Endothelial cell of umbilical vein (primary cell): Measurements from ENCODE around the gene MEX3D. TPM values are rescaled to one million over a fixed set of nuclear protein-coding genes. Genes with fewer than 3 reads are reported as not detected.

ENCODE experiments used
- BruUV-seq: library from RNA; stranded (reverse); fragments of 400-500 nt; replicated peaks from 2 replicates; lab custom pipeline; 2021; lab: Mats Ljungman, UMichigan
- CTCF ChIA-PET: fragments of 300-600, 350-600 bp; sonication (Branson Sonifier 250); formaldehyde crosslinking; loops from one replicate; lab custom pipeline; 2021; ENCODE audit warnings: antibody characterized with exemption, inconsistent platforms; lab: Charles Lee
- POLR2A ChIA-PET: fragments of 300-600, 350-600 bp; sonication (Branson Sonifier 250); formaldehyde crosslinking; loops from one replicate; lab custom pipeline; 2021; ENCODE audit warnings: antibody characterized with exemption, inconsistent platforms; lab: Charles Lee
- DNase-seq: peaks from one replicate; pipeline ENCODE4 v3.0.0-alpha.2; 2011; ENCODE audit warnings: low read depth, low spot score
- FAIRE-seq: peaks from 2 replicates; lab custom pipeline; 2011; peaks lifted over from hg19 to GRCh38; lab: Jason Lieb, UNC
- H2AFZ ChIP-seq: 2 replicates; pipeline ENCODE4 v1.6.0; 2012; ENCODE audit warnings: low read depth, low read length, control low read depth, inconsistent platforms
- H3K27ac ChIP-seq: 2 replicates; pipeline ENCODE4 v1.5.1; 2011; ENCODE audit warnings: low read depth, mild to moderate bottlenecking, control low read depth, low read length, moderate library complexity; ENCODE audit not compliant: insufficient read depth
- H3K27me3 ChIP-seq, 2 experiments: 2 replicates each; pipeline versions ENCODE4 v1.6.0 to v1.6.1; 2011; ENCODE audit warnings: low read length in 2 of 2, mixed read lengths in 1 of 2; ENCODE audit not compliant: control insufficient read depth in 2 of 2, insufficient read depth in 2 of 2
- H3K36me3 ChIP-seq, 2 experiments: 2 replicates in 1 of 2; 3 replicates in 1 of 2; pipeline ENCODE4 v1.5.1; 2011; ENCODE audit warnings: low read length in 2 of 2, mild to moderate bottlenecking in 1 of 2, moderate library complexity in 1 of 2; ENCODE audit not compliant: control insufficient read depth in 2 of 2, insufficient read depth in 2 of 2; ENCODE audit errors: extremely low read depth in 1 of 2
- H3K4me1 ChIP-seq: 3 replicates; pipeline ENCODE4 v1.5.1; 2011; ENCODE audit warnings: mild to moderate bottlenecking, low read length; ENCODE audit not compliant: control insufficient read depth, insufficient read depth; ENCODE audit errors: extremely low read depth
- H3K4me2 ChIP-seq: 2 replicates; pipeline ENCODE4 v1.6.1; 2011; ENCODE audit warnings: low read length, control low read depth, mixed read lengths; ENCODE audit not compliant: insufficient read depth
- H3K4me3 ChIP-seq, 3 experiments: fragments of 200-600 bp in 1 of 3; sonication (generic), shearing (Covaris generic) in 1 of 3; replicated peaks in 1 of 3; 2 replicates each; pipeline ENCODE4 v1.5.1; 2011 to 2016; ENCODE audit warnings: control low read depth in 3 of 3, low read length in 3 of 3, mild to moderate bottlenecking in 2 of 3, inconsistent platforms in 1 of 3, low read depth in 1 of 3, moderate library complexity in 1 of 3; ENCODE audit not compliant: insufficient read depth in 1 of 3
- H3K79me2 ChIP-seq: 2 replicates; pipeline ENCODE4 v1.6.0; 2012; ENCODE audit warnings: low read length, inconsistent platforms; ENCODE audit not compliant: control insufficient read depth, insufficient read depth
- H3K9ac ChIP-seq: replicated peaks from 2 replicates; pipeline ENCODE3; 2011; ENCODE audit warnings: low read length, control low read depth; ENCODE audit not compliant: insufficient read depth; ENCODE audit errors: extremely low read depth
- H3K9me1 ChIP-seq: replicated peaks from 3 replicates; pipeline ENCODE4 v1.6.0; 2011; ENCODE audit warnings: mild to moderate bottlenecking, low read length; ENCODE audit not compliant: control insufficient read depth, insufficient read depth; ENCODE audit errors: extremely low read depth
- H3K9me3 ChIP-seq: replicated peaks from 2 replicates; pipeline ENCODE4 v1.5.1; 2012; ENCODE audit warnings: low read length, inconsistent platforms; ENCODE audit not compliant: control insufficient read depth, insufficient read depth
- H4K20me1 ChIP-seq: replicated peaks from 2 replicates; pipeline ENCODE3; 2011; ENCODE audit warnings: mild to moderate bottlenecking, low read length; ENCODE audit not compliant: control insufficient read depth, insufficient read depth; ENCODE audit errors: extremely low read depth
- EZH2 ChIP-seq: IDR thresholded peaks from 2 replicates; pipeline ENCODE4 v1.6.1; 2012; ENCODE audit warnings: borderline replicate concordance, low read depth, mild to moderate bottlenecking, moderate library complexity, low read length, inconsistent platforms; ENCODE audit not compliant: severe bottlenecking
- FOS ChIP-seq: IDR thresholded peaks from 2 replicates; pipeline ENCODE4 v1.6.1; 2011; ENCODE audit warnings: mild to moderate bottlenecking, low read length, moderate library complexity, borderline replicate concordance; ENCODE audit not compliant: insufficient read depth
- GATA2 ChIP-seq: IDR thresholded peaks from 2 replicates; pipeline ENCODE4 v1.7.0; 2011; ENCODE audit warnings: low read depth, mild to moderate bottlenecking, moderate library complexity, mixed read lengths, low read length; ENCODE audit not compliant: insufficient read length, insufficient read depth
- JUN ChIP-seq: IDR thresholded peaks from 2 replicates; pipeline ENCODE4 v1.6.1; 2011; ENCODE audit warnings: borderline replicate concordance, low read depth; ENCODE audit not compliant: insufficient read length, insufficient read depth
- MYC ChIP-seq: IDR thresholded peaks from one replicate; pipeline ENCODE4 v1.6.1; 2011; ENCODE audit warnings: mild to moderate bottlenecking, low read depth, low read length
- POLR2A ChIP-seq: IDR thresholded peaks from 2 replicates; pipeline ENCODE4 v1.6.1; 2012; ENCODE audit warnings: low read depth, mild to moderate bottlenecking, control low read depth, low read length
- POLR2AphosphoS5 ChIP-seq: IDR thresholded peaks from 2 replicates; pipeline ENCODE4 v1.6.1; 2012; ENCODE audit warnings: low read depth, mild to moderate bottlenecking, control low read depth, low read length, moderate library complexity; ENCODE audit not compliant: insufficient read depth
- dilution Hi-C: fragments of 300-500 bp; cut with MboI; formaldehyde crosslinking; loops from one replicate; pipeline ENCODE4 v1.15.0; 2019; ENCODE audit warnings: low sequenced_read_pairs; ENCODE audit not compliant: extremely low pct_ligation_motif_present
- intact Hi-C: fragments of 100-400 bp; cut with micrococcal nuclease; formaldehyde crosslinking; loops from one replicate; pipeline ENCODE4 v1.10.0; 2022
- polyA plus RNA-seq, 4 experiments: library from polyadenylated mRNA; depleted of rRNA in 3 of 4; stranded (reverse) in 3 of 4; unstranded in 1 of 4; fragments of >200 nt; gene quantifications; 2 replicates each; pipeline versions ENCODE4 v1.2.1 to v1.2.3, GENCODE V29; 2011 to 2012; ENCODE audit warnings: missing spikeins in 1 of 4
- total RNA-seq: library from RNA; stranded (reverse); gene quantifications from 2 replicates; pipeline ENCODE4 v1.2.3, GENCODE V29; 2021
- TF ChIP-seq, protein P1 (sequence below), 2 donors: IDR thresholded peaks; 1 replicate in 1 of 2; 2 replicates in 1 of 2; pipeline ENCODE4 v1.5.1; 2011; ENCODE audit warnings: low read length in 2 of 2, mild to moderate bottlenecking in 2 of 2, moderate library complexity in 2 of 2, control low read depth in 1 of 2, inconsistent platforms in 1 of 2, low read depth in 1 of 2; ENCODE audit not compliant: insufficient read depth in 1 of 2; ENCODE audit errors: extremely low read depth in 1 of 2
- TF ChIP-seq, protein P2 (sequence below): IDR thresholded peaks from 2 replicates; pipeline ENCODE4 v1.6.1; 2011; ENCODE audit not compliant: insufficient read depth, insufficient read length

The MEX3D gene
- total and polyA plus RNA-seq, 2 donors (not counting 3 experiments of a cell fraction or from before 2014, with no cell fraction given) = 30.0 to 96.7 TPM

DNA sequence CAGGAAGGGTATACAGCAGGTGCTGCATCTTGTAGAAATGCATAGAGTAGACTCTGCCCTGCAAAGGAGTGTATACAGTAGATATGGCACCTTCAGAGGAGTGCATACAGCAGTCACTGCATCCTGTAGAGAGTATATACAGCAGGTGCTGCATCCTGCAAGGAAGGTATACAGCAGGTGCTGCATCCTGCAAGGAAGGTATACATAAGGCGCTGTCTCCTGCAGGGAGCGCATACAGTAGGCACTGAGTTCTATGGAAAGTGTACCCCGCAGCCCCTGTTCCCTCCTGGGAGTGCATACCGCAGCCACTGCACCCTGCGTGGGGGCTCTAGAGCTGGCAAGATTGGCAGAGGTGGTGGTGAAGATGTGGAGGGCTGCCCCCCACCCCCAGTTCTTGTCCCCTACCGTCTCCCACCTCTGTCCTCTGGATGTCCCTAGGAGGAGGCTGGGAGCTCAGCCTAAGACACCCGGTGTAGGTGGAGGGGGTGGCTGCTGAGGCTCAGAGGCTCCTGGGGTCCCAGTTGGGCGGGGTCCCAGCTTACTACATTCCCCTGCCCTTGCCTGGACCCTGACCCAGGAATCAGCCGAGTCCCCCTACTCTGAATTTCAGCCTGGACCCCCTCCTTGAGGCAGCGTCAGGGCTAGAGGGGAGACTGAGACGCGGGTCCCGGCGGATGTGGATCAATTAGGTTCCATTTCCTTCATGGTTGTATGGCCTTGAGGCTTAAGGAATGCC lies 53.0 kb downstream of the MEX3D start:
- Histone ChIP-seq H3K4me2 (no peak overlapping the region), H3K9me1 (no peaks in the 10 kb centered on the region), H3K4me1 (no peaks in the 10 kb centered on the region), H3K9ac (no peak overlapping the region), H3K9me3 (no peaks in the 10 kb centered on the region), H4K20me1 (no peaks in the 10 kb centered on the region), H3K27ac (no peak overlapping the region), H3K27me3 (peaks cover 5 to 8% of the 10 kb centered on the region in 2 experiments), H2AFZ (no peak overlapping the region), H3K79me2 (no peaks in the 10 kb centered on the region), H3K4me3 (no peak overlapping the region), H3K36me3 (no peaks in the 10 kb centered on the region)
- dilution Hi-C loops = no loop called here
- FAIRE-seq (no peak), DNase-seq (no peak)
- no peak for TF ChIP-seq GATA2
- TF ChIP-seq FOS = no peak
- TF ChIP-seq JUN = no peak
- TF ChIP-seq POLR2AphosphoS5 = no peak
- TF ChIP-seq, protein P1, sequence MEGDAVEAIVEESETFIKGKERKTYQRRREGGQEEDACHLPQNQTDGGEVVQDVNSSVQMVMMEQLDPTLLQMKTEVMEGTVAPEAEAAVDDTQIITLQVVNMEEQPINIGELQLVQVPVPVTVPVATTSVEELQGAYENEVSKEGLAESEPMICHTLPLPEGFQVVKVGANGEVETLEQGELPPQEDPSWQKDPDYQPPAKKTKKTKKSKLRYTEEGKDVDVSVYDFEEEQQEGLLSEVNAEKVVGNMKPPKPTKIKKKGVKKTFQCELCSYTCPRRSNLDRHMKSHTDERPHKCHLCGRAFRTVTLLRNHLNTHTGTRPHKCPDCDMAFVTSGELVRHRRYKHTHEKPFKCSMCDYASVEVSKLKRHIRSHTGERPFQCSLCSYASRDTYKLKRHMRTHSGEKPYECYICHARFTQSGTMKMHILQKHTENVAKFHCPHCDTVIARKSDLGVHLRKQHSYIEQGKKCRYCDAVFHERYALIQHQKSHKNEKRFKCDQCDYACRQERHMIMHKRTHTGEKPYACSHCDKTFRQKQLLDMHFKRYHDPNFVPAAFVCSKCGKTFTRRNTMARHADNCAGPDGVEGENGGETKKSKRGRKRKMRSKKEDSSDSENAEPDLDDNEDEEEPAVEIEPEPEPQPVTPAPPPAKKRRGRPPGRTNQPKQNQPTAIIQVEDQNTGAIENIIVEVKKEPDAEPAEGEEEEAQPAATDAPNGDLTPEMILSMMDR (IDR thresholded peaks at IDR 0.05; ENCODE audit: extremely low read depth in 1 of 2, insufficient read depth in 1 of 2, low read depth in 1 of 2, low read length in 2 of 2) = no peak
- no peak for TF ChIP-seq POLR2A
- no peak for TF ChIP-seq EZH2
- no peak for TF ChIP-seq MYC
- TF ChIP-seq, protein P2, sequence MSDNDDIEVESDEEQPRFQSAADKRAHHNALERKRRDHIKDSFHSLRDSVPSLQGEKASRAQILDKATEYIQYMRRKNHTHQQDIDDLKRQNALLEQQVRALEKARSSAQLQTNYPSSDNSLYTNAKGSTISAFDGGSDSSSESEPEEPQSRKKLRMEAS = no peak
- no TSS peak for BruUV-seq
- CTCF ChIA-PET = interaction anchor here (0.6 to 1.3 kb wide), 6 partner anchors 20 to 235 kb away, joined by 3 to 5 read pairs (median 4); no protein-coding TSS in a partner anchor
- POLR2A ChIA-PET = interaction anchor here (0.6 kb wide), 1 partner anchor 24 kb away, joined by 9 read pairs; the partner anchor contains the start of gene REEP6
- intact Hi-C loops = loop anchor here (5.0 kb wide), 1 partner anchor 233 kb away; no protein-coding TSS in a partner anchor
